HG03025 (cell line): ENCODE measurements around the gene RBP3.

ENCODE experiments used
- ATAC-seq: cut with Tn5 transposase; IDR thresholded peaks from one replicate; pipeline ENCODE4 v1.9.1; 2021; ENCODE audit warnings: mild to moderate bottlenecking, moderate library complexity; ENCODE audit not compliant: unreplicated experiment, low FRiP score

Gene RBP3

DNA sequence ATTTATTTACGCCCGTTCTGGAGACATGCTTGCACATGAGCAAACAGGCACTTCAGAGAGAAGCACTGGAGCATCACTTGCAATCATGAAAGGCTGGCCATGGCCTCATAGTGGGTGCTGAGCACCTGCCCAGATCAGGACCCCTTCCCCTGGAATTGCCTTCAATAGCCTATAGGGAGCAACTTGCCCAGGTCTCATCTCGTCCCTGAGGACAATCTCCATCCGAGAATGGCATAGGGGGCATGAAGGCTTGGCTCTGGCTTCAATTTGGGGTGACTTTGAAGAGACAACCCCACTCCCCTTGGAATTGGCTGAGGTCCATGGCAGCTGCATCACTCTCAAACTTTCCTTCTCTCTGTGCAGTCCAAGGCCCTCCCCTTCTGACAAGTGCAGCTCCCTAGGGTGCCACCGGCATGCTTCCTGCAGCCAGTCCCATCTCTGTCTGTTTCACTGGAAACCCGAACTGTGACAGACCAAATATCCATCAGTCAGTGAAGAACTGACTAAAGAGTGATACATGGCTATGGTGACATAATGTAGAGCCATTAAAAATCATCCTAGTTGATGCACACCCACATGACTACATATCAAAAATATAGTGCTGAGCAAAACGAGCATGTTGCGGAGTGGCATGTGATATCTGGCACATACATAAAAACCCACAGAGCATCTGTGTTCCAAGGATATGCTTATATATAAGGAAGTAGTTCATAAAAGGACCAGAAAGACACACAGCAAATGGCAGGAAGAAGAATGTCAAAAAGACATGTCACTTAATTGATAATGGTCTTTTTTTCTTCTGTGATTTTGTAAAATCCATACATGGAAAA lies 13.5 kb upstream of the RBP3 start:
- ATAC-seq = no peak

DNA sequence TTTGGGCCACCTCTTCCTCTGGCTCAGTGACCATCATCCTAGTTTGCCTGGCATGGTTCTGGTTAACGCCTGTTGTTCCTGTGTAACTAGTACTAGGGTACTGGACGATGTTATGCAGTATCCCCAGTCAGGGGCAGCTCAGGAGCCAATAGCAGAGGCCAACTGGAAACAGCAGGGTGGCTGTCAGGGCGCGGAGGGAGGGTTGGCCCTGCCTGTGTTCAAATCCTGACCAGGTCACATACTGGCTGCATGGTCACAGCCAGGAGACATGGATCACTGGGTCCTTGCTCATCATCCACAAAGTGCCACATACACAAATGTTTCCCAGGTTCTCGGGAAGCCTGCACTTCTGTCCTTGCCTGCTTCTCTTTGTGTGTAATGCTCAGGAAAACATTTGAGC lies 12.3 kb upstream of the RBP3 start:
- ATAC-seq = no peak

DNA sequence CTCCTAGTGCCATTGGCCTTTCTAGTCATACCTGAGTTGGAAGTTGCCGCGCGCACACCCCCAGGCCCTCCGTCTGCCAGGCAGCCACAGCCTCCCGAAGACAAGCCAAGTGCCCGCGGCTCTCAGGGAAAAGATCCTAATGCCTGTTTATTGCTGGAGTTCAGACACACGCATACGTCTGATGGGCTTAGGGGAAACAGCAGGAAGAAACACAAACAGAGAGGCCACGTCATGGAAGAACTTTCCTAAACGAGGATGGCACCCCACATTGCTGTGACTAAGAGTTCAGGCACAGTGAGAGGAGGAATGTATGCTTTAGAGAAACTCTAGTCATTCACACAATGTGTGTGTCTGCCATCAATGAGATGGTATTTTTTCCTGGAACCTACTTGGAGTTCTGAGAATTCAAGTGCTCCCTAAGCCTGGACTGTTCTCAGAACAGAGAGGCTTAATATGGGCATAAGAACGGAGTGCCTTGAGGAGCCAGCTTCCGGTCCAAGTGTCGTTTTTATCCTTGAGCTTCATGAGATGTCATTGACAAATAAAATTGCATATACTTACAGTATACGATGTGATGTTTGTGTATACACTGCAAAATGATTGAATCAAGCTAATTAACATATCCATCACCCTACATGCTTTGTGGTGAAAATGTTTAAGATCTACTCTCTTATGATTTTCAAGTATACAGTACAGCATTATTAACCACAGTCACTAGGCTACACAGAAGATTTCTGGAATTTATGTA lies 11.6 kb upstream of the RBP3 start:
- ATAC-seq = no peak

- ATAC-seq = no peak
Measured at GRCh38 chr10:47337310-47337709, 10.9 kb upstream of the RBP3 start.

- no peak for ATAC-seq
Measured at GRCh38 chr10:47339186-47339735, 8.9 kb upstream of the RBP3 start.

- no peak for ATAC-seq
Measured at GRCh38 chr10:47339759-47340607, 8.2 kb upstream of the RBP3 start.

GRCh38 chr10:47340608-47341170 lies 7.5 kb upstream of the RBP3 start:
- ATAC-seq = no peak

DNA sequence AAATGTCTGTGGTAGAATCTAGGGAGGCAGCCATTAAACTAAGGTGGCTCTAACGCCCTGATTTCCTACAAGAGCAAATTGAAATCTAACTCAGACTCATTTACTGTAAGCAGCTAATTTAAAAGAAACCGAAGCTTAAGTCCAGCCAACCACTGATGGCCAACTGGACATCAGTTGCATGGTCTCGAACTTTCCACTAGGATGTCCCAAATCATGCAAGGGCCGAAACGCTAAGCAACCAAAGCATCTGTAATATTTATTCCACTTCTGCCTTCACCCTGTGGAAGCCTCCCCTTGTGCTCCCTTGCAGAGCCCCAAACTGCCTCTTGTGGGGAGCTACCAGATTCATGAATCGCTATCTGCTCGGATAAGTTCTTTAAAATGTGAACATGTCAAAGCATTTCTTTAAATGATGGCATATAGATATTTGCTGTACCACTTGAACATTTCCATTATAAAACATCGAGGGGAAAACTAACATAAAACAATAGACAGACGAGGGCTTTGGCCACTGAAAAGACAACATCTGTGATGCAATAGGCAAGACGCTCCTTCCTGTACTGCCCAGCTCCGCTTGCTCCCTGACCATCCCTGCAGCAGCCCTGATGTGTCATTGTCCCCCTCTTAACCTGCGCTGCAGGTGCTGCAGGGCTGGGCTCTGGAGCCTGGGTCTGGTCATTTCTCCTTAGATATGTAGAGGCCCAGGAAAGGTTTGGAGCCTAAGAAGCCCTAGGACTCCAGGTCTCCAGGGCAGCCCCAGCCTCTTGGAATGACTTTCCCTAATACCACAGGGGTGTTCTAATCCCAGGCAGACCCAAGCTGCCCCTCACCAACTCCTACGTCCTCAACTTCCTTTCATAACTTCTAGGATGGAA lies 2.9 kb upstream of the RBP3 start:
- ATAC-seq = no peak

- no peak for ATAC-seq
Measured at GRCh38 chr10:47346581-47347302, 1.4 kb upstream of the RBP3 start.

DNA sequence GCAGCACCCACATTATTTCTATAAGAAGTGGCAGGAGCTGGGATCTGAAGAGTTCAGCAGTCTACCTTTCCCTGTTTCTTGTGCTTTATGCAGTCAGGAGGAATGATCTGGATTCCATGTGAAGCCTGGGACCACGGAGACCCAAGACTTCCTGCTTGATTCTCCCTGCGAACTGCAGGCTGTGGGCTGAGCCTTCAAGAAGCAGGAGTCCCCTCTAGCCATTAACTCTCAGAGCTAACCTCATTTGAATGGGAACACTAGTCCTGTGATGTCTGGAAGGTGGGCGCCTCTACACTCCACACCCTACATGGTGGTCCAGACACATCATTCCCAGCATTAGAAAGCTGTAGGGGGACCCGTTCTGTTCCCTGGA lies 874 bp upstream of the RBP3 start:
- no peak for ATAC-seq

GRCh38 chr10:47348661-47349470 lies 703 bp downstream of the RBP3 start:
- no peak for ATAC-seq

- ATAC-seq = no peak
Measured at GRCh38 chr10:47349516-47349915, 1.4 kb downstream of the RBP3 start.

DNA sequence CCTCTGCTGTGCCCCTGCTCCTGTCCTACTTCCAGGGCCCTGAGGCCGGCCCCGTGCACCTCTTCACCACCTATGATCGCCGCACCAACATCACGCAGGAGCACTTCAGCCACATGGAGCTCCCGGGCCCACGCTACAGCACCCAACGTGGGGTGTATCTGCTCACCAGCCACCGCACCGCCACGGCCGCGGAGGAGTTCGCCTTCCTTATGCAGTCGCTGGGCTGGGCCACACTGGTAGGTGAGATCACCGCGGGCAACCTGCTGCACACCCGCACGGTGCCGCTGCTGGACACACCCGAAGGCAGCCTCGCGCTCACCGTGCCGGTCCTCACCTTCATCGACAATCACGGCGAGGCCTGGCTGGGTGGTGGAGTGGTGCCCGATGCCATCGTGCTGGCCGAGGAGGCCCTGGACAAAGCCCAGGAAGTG lies 1.8 kb downstream of the RBP3 start:
- ATAC-seq = no peak

- no peak for ATAC-seq
Measured at GRCh38 chr10:47350671-47351640, 2.8 kb downstream of the RBP3 start.

DNA sequence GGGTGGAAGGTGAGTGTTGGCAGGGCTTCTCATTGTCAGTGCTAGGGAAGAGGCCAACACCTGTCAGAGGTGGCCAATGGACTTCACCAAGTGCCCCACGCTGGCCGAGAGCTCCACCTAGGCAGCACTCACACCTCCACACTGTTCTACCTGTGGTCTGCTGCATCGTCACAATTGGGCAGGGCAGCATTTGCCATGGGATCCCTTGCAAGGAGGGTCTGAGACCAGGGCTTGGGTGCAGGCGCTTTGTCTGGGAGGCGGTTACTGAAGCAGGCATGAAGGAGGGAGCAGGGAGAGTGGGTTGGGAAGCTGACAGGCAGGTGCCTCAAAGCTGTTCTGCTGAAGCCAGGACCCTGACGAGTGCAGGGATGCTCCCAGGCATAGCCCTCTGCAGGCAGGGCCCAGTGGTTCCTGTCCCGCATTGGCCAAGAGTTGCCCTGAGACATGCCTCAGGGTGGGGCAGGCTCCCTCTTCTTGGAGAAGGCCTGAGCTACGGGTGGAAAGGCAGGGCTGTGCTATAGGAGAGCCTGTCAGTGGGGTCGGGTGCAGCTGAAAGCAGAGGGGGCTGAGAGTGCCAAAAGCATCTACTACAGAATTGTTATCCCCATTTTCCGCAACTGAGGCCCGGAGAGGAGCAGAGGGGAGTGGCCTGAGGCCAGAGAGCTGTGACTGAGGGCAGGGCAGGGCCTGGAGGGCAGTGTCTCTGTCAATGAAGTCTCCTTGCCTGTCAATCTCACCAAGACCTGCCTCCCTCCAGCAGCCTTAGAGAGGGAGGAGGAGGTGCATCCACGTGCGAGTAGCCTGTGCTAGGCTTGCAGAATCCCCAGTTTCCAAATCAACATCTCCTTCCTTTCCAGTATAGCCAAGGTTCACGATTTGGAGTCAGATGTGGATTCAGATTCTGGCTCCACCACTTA lies 4.0 kb downstream of the RBP3 start:
- no peak for ATAC-seq

GRCh38 chr10:47353351-47353750 lies 5.2 kb downstream of the RBP3 start:
- no peak for ATAC-seq
